ENCODE results near the gene RIBC2.

DNA sequence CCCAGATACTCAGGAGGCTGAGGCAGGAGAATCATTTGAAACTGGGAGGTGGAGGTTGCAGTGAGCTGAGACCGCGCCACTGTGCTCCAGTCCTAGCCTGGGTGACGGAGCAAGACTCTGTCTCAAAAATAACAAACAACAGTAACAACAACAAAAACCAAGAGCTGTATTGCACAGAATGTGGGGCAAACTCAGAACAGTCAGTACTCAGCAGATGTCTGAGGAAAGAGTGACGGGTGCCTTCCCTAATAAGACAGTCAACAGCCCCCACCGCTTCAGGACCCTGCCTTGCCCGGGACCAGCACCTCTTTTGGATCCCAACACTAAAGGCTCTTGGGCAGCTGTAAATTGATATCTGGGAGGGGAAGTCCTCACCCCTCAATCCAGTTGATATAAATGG is 40.3 kb downstream of the RIBC2 start:
- TF ChIP-seq, protein P1, sequence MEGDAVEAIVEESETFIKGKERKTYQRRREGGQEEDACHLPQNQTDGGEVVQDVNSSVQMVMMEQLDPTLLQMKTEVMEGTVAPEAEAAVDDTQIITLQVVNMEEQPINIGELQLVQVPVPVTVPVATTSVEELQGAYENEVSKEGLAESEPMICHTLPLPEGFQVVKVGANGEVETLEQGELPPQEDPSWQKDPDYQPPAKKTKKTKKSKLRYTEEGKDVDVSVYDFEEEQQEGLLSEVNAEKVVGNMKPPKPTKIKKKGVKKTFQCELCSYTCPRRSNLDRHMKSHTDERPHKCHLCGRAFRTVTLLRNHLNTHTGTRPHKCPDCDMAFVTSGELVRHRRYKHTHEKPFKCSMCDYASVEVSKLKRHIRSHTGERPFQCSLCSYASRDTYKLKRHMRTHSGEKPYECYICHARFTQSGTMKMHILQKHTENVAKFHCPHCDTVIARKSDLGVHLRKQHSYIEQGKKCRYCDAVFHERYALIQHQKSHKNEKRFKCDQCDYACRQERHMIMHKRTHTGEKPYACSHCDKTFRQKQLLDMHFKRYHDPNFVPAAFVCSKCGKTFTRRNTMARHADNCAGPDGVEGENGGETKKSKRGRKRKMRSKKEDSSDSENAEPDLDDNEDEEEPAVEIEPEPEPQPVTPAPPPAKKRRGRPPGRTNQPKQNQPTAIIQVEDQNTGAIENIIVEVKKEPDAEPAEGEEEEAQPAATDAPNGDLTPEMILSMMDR (IDR thresholded peaks at IDR 0.05), result no peak
- no peak for TF ChIP-seq POLR2A (IDR thresholded peaks at IDR 0.05)

Measured in body of pancreas (tissue), 4 donors.